ENCODE measurements around the gene ARHGAP18.

The ARHGAP18 gene

GRCh38 chr6:129694036-129694435 lies 15.9 kb downstream of the ARHGAP18 start:
- H3K4me3 ChIP-seq (ENCODE audit: low read depth, low read length): no peak overlapping the region

- H3K4me3 ChIP-seq (ENCODE audit: low read depth, low read length): no peak overlapping the region
Observed at GRCh38 chr6:129692467-129692866, 17.5 kb downstream of the ARHGAP18 start.

GRCh38 chr6:129691709-129692108 lies 18.3 kb downstream of the ARHGAP18 start:
- no peak overlapping the region for H3K4me3 ChIP-seq (ENCODE audit: low read depth, low read length)

GRCh38 chr6:129691043-129691640 lies 18.8 kb downstream of the ARHGAP18 start:
- H3K4me3 ChIP-seq (ENCODE audit: low read depth, low read length): no peak overlapping the region

- H3K4me3 ChIP-seq (ENCODE audit: low read depth, low read length): no peak overlapping the region
Observed at GRCh38 chr6:129686941-129687627, 22.9 kb downstream of the ARHGAP18 start.

GRCh38 chr6:129685662-129686031 lies 24.3 kb downstream of the ARHGAP18 start:
- no peak overlapping the region for H3K4me3 ChIP-seq (ENCODE audit: low read depth, low read length)

- H3K4me3 ChIP-seq (ENCODE audit: low read depth, low read length): no peak overlapping the region
Observed at GRCh38 chr6:129684903-129685661, 24.9 kb downstream of the ARHGAP18 start.

GRCh38 chr6:129684323-129684884 lies 25.6 kb downstream of the ARHGAP18 start:
- no peak overlapping the region for H3K4me3 ChIP-seq (ENCODE audit: low read depth, low read length)

- no peak overlapping the region for H3K4me3 ChIP-seq (ENCODE audit: low read depth, low read length)
Observed at GRCh38 chr6:129683601-129684322, 26.2 kb downstream of the ARHGAP18 start.

GRCh38 chr6:129681913-129682205 lies 28.1 kb downstream of the ARHGAP18 start:
- no peak overlapping the region for H3K4me3 ChIP-seq (ENCODE audit: low read depth, low read length)

- H3K4me3 ChIP-seq (ENCODE audit: low read depth, low read length): no peak overlapping the region
Observed at GRCh38 chr6:129680633-129681032, 29.3 kb downstream of the ARHGAP18 start.

- H3K4me3 ChIP-seq (ENCODE audit: low read depth, low read length): no peak overlapping the region
Observed at GRCh38 chr6:129679758-129680157, 30.2 kb downstream of the ARHGAP18 start.

GRCh38 chr6:129679275-129679674 lies 30.7 kb downstream of the ARHGAP18 start:
- no peak overlapping the region for H3K4me3 ChIP-seq (ENCODE audit: low read depth, low read length)

- H3K4me3 ChIP-seq (ENCODE audit: low read depth, low read length): no peak overlapping the region
Observed at GRCh38 chr6:129678463-129678862, 31.5 kb downstream of the ARHGAP18 start.

- no peak overlapping the region for H3K4me3 ChIP-seq (ENCODE audit: low read depth, low read length)
Observed at GRCh38 chr6:129677620-129678325, 32.2 kb downstream of the ARHGAP18 start.

- no peak overlapping the region for H3K4me3 ChIP-seq (ENCODE audit: low read depth, low read length)
Observed at GRCh38 chr6:129675669-129676472, 34.1 kb downstream of the ARHGAP18 start.

- H3K4me3 ChIP-seq (ENCODE audit: low read depth, low read length): no peak overlapping the region
Observed at GRCh38 chr6:129673748-129674147, 36.2 kb downstream of the ARHGAP18 start.

GRCh38 chr6:129672881-129673631 lies 36.9 kb downstream of the ARHGAP18 start:
- H3K4me3 ChIP-seq (ENCODE audit: low read depth, low read length): no peak overlapping the region

GRCh38 chr6:129672341-129672682 lies 37.7 kb downstream of the ARHGAP18 start:
- no peak overlapping the region for H3K4me3 ChIP-seq (ENCODE audit: low read depth, low read length)
